ENCODE results near the gene DDR1. TPM values are rescaled to one million over a fixed set of nuclear protein-coding genes. Genes with fewer than 3 reads are reported as not detected.
"Not testable (repeated sequence)": the region's sequence is repeated elsewhere in the genome, so short reads cannot be mapped to it uniquely, and the experiment has no call there.

Gene DDR1
- total RNA-seq, 1 donor from 2014 or later, result 220 TPM

GRCh38 chr6:30918670-30919069 lies 34.4 kb downstream of the DDR1 start:
- ATAC-seq, result no peak

- no peak for ATAC-seq
Measured at GRCh38 chr6:30922447-30922852, 38.1 kb downstream of the DDR1 start.

GRCh38 chr6:30924040-30924627 lies 39.8 kb downstream of the DDR1 start:
- not testable (repeated sequence) for ATAC-seq

- ATAC-seq, result peak; percentile 89
Measured at GRCh38 chr6:30926644-30927043, 42.3 kb downstream of the DDR1 start.

GRCh38 chr6:30927080-30927479 lies 42.8 kb downstream of the DDR1 start:
- ATAC-seq, result not testable (repeated sequence)

GRCh38 chr6:30928677-30929076 lies 44.4 kb downstream of the DDR1 start:
- ATAC-seq, result no peak

GRCh38 chr6:30930506-30930905 lies 46.2 kb downstream of the DDR1 start:
- ATAC-seq, result no peak

- no peak for ATAC-seq
Measured at GRCh38 chr6:30931272-30931671, 47.0 kb downstream of the DDR1 start.

- ATAC-seq, result peak; percentile 14
Measured at GRCh38 chr6:30931969-30932645, 47.8 kb downstream of the DDR1 start, which contains the start of gene SFTA2. TSS of gene SFTA2 (minus strand) at chr6:30932170. CDS start at chr6:30932096, 74 bp downstream.

- ATAC-seq, result no peak
Measured at GRCh38 chr6:30932665-30933365, 48.5 kb downstream of the DDR1 start.

GRCh38 chr6:30935018-30935417 lies 50.7 kb downstream of the DDR1 start:
- ATAC-seq, result no peak

- ATAC-seq, result no peak
Measured at GRCh38 chr6:30937265-30937664, 52.9 kb downstream of the DDR1 start.

- peak; percentile 88 for ATAC-seq
Measured at GRCh38 chr6:30938730-30939129, 54.4 kb downstream of the DDR1 start.

- peak; percentile 76 for ATAC-seq
Measured at GRCh38 chr6:30939473-30939872, 55.2 kb downstream of the DDR1 start.

- ATAC-seq, result peak; percentile 14
Measured at GRCh38 chr6:30940361-30940986, 56.2 kb downstream of the DDR1 start, which contains the start of gene MUCL3. TSS of gene MUCL3 (plus strand) at chr6:30940973. CDS start at chr6:30941000, 27 bp downstream.

- ATAC-seq, result peak; percentile 22
Measured at GRCh38 chr6:30942338-30943060, 58.2 kb downstream of the DDR1 start.

GRCh38 chr6:30944051-30944450 lies 59.7 kb downstream of the DDR1 start:
- no peak for ATAC-seq

- no peak for ATAC-seq
Measured at GRCh38 chr6:30945281-30945680, 61.0 kb downstream of the DDR1 start.

GRCh38 chr6:30947231-30947630 lies 62.9 kb downstream of the DDR1 start:
- ATAC-seq, result no peak

- ATAC-seq, result no peak
Measured at GRCh38 chr6:30948811-30949210, 64.5 kb downstream of the DDR1 start.
